Psoas muscle (tissue), 8 donors: ENCODE measurements around the gene BFSP2. TPM values are rescaled to one million over a fixed set of nuclear protein-coding genes. Genes with fewer than 3 reads are reported as not detected.

Experiments
- ATAC-seq, 4 donors: fragments of 200-7000 bp; cut with Tn5 transposase; one replicate each; pipeline ENCODE4 v1.9.1; 2020; ENCODE audit warnings: moderate library complexity in 3 of 4, mild to moderate bottlenecking in 2 of 4
- DNase-seq, 2 donors: peaks; one replicate each; pipeline ENCODE4 v3.0.0-alpha.2; 2020
- H3K27ac ChIP-seq: fragments of 200-600 bp; one replicate; pipeline ENCODE4 v1.8.0; 2022
- H3K27me3 ChIP-seq, 3 donors: fragments of 200-600 bp in 1 of 3; one replicate each; pipeline versions ENCODE4 v1.6.1 to v1.8.0; 2013 to 2022; ENCODE audit warnings: low read length in 2 of 3, mild to moderate bottlenecking in 2 of 3, moderate library complexity in 1 of 3; ENCODE audit not compliant: insufficient read depth in 3 of 3
- H3K36me3 ChIP-seq, 2 donors: fragments of 200-600 bp in 1 of 2; one replicate each; pipeline versions ENCODE4 v1.6.1 to v1.8.0; 2013 to 2022; ENCODE audit warnings: low read depth in 1 of 2, mild to moderate bottlenecking in 1 of 2, moderate library complexity in 1 of 2; ENCODE audit not compliant: insufficient read depth in 1 of 2
- H3K4me1 ChIP-seq: fragments of 200-600 bp; one replicate; pipeline ENCODE4 v1.8.0; 2022
- H3K4me3 ChIP-seq: fragments of 200-600 bp; one replicate; pipeline ENCODE4 v1.8.0; 2022; ENCODE audit warnings: mild to moderate bottlenecking
- H3K9me3 ChIP-seq: fragments of 200-600 bp; one replicate; pipeline ENCODE4 v1.8.0; 2022
- CTCF ChIP-seq: fragments of 200-600 bp; IDR thresholded peaks from one replicate; pipeline ENCODE4 v1.8.0; 2022; ENCODE audit warnings: antibody characterized with exemption
- WGBS, 3 donors: extraction: QIAGEN DNeasy Blood & Tissue Kit; methylation state at CpG; one replicate each; pipeline versions ENCODE4 v1.1.6 to v1.1.7; 2013; 5-methylcytosine and 5-hydroxymethylcytosine counted together
- intact Hi-C, 2 donors: fragments of 100-400 bp; cut with DNase I; formaldehyde crosslinking; loops; one replicate each; pipeline versions ENCODE4 v1.11.0 to v1.14.2; 2022
- polyA plus RNA-seq, 3 donors: library from polyadenylated mRNA; stranded (reverse); fragments of 200-250 nt; gene quantifications; one replicate each; pipeline ENCODE4 v1.2.3, GENCODE V29; 2013
- total RNA-seq, 4 donors: library from RNA; stranded (reverse); fragmentation: NEBNext Ultra II Directional in 2 of 4; extraction: Animal tissue kit (Norgen Biotek cat#: 25700) in 2 of 4; gene quantifications; one replicate each; pipeline versions ENCODE4 v1.2.1 to v1.2.4, GENCODE V29; 2021 to 2023
- donor health status: healthy with polysubstance abuse.
- donor health status: DM: no; HTN: no; CAD: no; lungs with moderate emphysema.
- donor health status: Bipolar disorder and iron deficiency.
- donor health status: healthy.
- donor health status: DM: yes; HTN: yes; CAD: no.
- donor health status: DM: no; HTN: no; CAD: no.
- donor health status: DM: no; HTN: no; CAD: no.
- donor health status: DM: yes; HTN: yes; CAD: no.

The BFSP2 gene
- total and polyA plus RNA-seq, 7 donors = not detected

GRCh38 chr3:133384331-133385027 is 15.4 kb upstream of the BFSP2 start:
- Histone ChIP-seq H3K36me3 (no peaks in the 10 kb centered on the region), H3K27me3 (no peaks in the 10 kb centered on the region), H3K27ac (no peak overlapping the region), H3K9me3 (no peaks in the 10 kb centered on the region), H3K4me3 (no peak overlapping the region), H3K4me1 (peaks cover 7% of the 10 kb centered on the region)
- DNase-seq (peak; percentile 40 to 81), ATAC-seq (peak; percentile 85 to 97 (median 92))
- intact Hi-C loops = loop anchor here (2.0 to 5.0 kb wide), 4 partner anchors 38 to 658 kb away; no protein-coding TSS in a partner anchor
- peak; percentile 82 for TF ChIP-seq CTCF
- WGBS, 3 donors = 15 to 22% (median 16%) methylated on average over 13 of the region's 13 CpGs

- Histone ChIP-seq H3K27ac (no peak overlapping the region), H3K4me3 (no peak overlapping the region), H3K36me3 (no peaks in the 10 kb centered on the region), H3K27me3 (no peaks in the 10 kb centered on the region), H3K9me3 (no peaks in the 10 kb centered on the region), H3K4me1 (peaks cover 7% of the 10 kb centered on the region)
- ATAC-seq = no peak
- DNase-seq = no peak
- intact Hi-C loops = loop anchor here in 1 of 2 donors (5.0 kb wide), 1 partner anchor 35 kb away; no protein-coding TSS in a partner anchor
- no peak for TF ChIP-seq CTCF
Measured at GRCh38 chr3:133386876-133387275, 13.0 kb upstream of the BFSP2 start.

- Histone ChIP-seq H3K36me3 (no peaks in the 10 kb centered on the region), H3K27ac (no peak overlapping the region), H3K27me3 (no peaks in the 10 kb centered on the region), H3K9me3 (no peaks in the 10 kb centered on the region), H3K4me3 (no peak overlapping the region), H3K4me1 (peaks cover 7% of the 10 kb centered on the region)
- ATAC-seq (no peak), DNase-seq (no peak)
- WGBS, 3 donors = 65 to 91% (median 84%) methylated on average over 4 of the region's 4 CpGs
- intact Hi-C loops = loop anchor here in 1 of 2 donors (5.0 kb wide), 1 partner anchor 35 kb away; no protein-coding TSS in a partner anchor
- no peak for TF ChIP-seq CTCF
Measured at GRCh38 chr3:133387341-133387740, 12.5 kb upstream of the BFSP2 start.

- no peak overlapping the region for H3K27ac ChIP-seq
- DNase-seq (no peak), ATAC-seq (no peak)
- TF ChIP-seq CTCF = no peak
- intact Hi-C loops = loop anchor here in 1 of 2 donors (5.0 kb wide), 1 partner anchor 33 kb away; no protein-coding TSS in a partner anchor
- peaks cover 9% of the 10 kb centered on the region for H3K4me1 ChIP-seq
- H3K4me3 ChIP-seq = no peak overlapping the region
- H3K27me3 ChIP-seq = no peaks in the 10 kb centered on the region
- H3K36me3 ChIP-seq = no peaks in the 10 kb centered on the region
- H3K9me3 ChIP-seq = no peaks in the 10 kb centered on the region
- 48 to 56% (median 50%) methylated on average over 4 of the region's 4 CpGs for WGBS, 3 donors
Measured at GRCh38 chr3:133388696-133389395, 11.0 kb upstream of the BFSP2 start.
